HEK293 (cell line): Measurements from ENCODE around the gene ARHGAP42.

Experiments
- CTCF ChIA-PET: fragments of 350-600 bp; formaldehyde crosslinking; extraction: SDS; loops from one replicate; lab custom pipeline; 2021; ENCODE audit warnings: antibody characterized with exemption; lab: Yijun Ruan, JAX
- POLR2A ChIA-PET: fragments of 300-600 bp; formaldehyde crosslinking; extraction: SDS; loops from one replicate; lab custom pipeline; 2020; ENCODE audit warnings: antibody characterized with exemption, inconsistent platforms; lab: Yijun Ruan, JAX
- H3K27ac ChIP-seq: fragments of 200-500 bp; sonication (Bioruptor generic); 2 replicates; pipeline ENCODE4 v1.5.1; 2014; ENCODE audit warnings: low read depth, low read length, control low read depth, inconsistent platforms; ENCODE audit errors: extremely low read depth
- H3K36me3 ChIP-seq, 2 experiments: fragments of 200-500 bp in 1 of 2; sonication (Bioruptor generic) in 1 of 2; 1 replicate in 1 of 2; 2 replicates in 1 of 2; pipeline ENCODE4 v1.5.1; 2014 to 2017; ENCODE audit warnings: inconsistent platforms in 2 of 2, low read length in 2 of 2; ENCODE audit not compliant: control insufficient read depth in 2 of 2, insufficient read depth in 1 of 2
- H3K4me1 ChIP-seq: fragments of 200-500 bp; sonication (Bioruptor generic); 2 replicates; pipeline ENCODE4 v1.5.1; 2014; ENCODE audit warnings: mild to moderate bottlenecking, low read length, inconsistent platforms; ENCODE audit not compliant: control insufficient read depth, insufficient read depth
- H3K4me3 ChIP-seq: 2 replicates; pipeline ENCODE4 v1.5.1; 2011; ENCODE audit warnings: low read depth, mild to moderate bottlenecking, control low read depth, low read length, moderate library complexity
- H3K9me3 ChIP-seq: fragments of 200-500 bp; sonication (Bioruptor generic); 2 replicates; pipeline ENCODE4 v1.5.1; 2014; ENCODE audit warnings: low read depth, low read length, inconsistent platforms; ENCODE audit not compliant: control insufficient read depth, insufficient read depth
- AEBP2 ChIP-seq: fragments of 450-650 bp; formaldehyde crosslinking; IDR thresholded peaks from 2 replicates; pipeline ENCODE4 v1.5.1; 2016; ENCODE audit warnings: missing biosample characterization, missing genetic modification characterization, borderline replicate concordance
- FEZF1 ChIP-seq: fragments of 450-650 bp; formaldehyde crosslinking; IDR thresholded peaks from 2 replicates; pipeline ENCODE4 v1.5.1; 2016; ENCODE audit warnings: missing biosample characterization, missing genetic modification characterization
- GLI4 ChIP-seq: fragments of 450-650 bp; formaldehyde crosslinking; IDR thresholded peaks from 2 replicates; pipeline ENCODE4 v1.5.1; 2016; ENCODE audit warnings: missing biosample characterization, missing genetic modification characterization
- PRDM6 ChIP-seq: fragments of 450-650 bp; formaldehyde crosslinking; IDR thresholded peaks from 2 replicates; pipeline ENCODE4 v1.5.1; 2017; ENCODE audit warnings: missing biosample characterization, missing genetic modification characterization
- RBAK ChIP-seq: fragments of 450-650 bp; formaldehyde crosslinking; IDR thresholded peaks from 2 replicates; pipeline ENCODE4 v1.5.1; 2016; ENCODE audit warnings: missing biosample characterization, missing genetic modification characterization
- ZBTB17 ChIP-seq: fragments of 450-650 bp; formaldehyde crosslinking; IDR thresholded peaks from 2 replicates; pipeline ENCODE4 v1.5.1; 2016; ENCODE audit warnings: missing biosample characterization, missing genetic modification characterization
- ZFHX2 ChIP-seq: fragments of 450-650 bp; formaldehyde crosslinking; conservative IDR thresholded peaks from 2 replicates; pipeline ENCODE4 v1.5.1; 2016; ENCODE audit warnings: missing biosample characterization, missing genetic modification characterization
- ZFP41 ChIP-seq: fragments of 450-650 bp; formaldehyde crosslinking; IDR thresholded peaks from 2 replicates; pipeline ENCODE4 v1.5.1; 2016; ENCODE audit warnings: missing biosample characterization, missing genetic modification characterization, borderline replicate concordance
- ZFP69B ChIP-seq: fragments of 450-650 bp; formaldehyde crosslinking; IDR thresholded peaks from 2 replicates; pipeline ENCODE4 v1.5.1; 2016; ENCODE audit warnings: missing biosample characterization, missing genetic modification characterization
- ZNF10 ChIP-seq: fragments of 450-650 bp; formaldehyde crosslinking; IDR thresholded peaks from 2 replicates; pipeline ENCODE4 v1.5.1; 2017; ENCODE audit warnings: missing biosample characterization, missing genetic modification characterization
- ZNF146 ChIP-seq: fragments of 450-650 bp; formaldehyde crosslinking; IDR thresholded peaks from 2 replicates; pipeline ENCODE4 v1.5.1; 2016; ENCODE audit warnings: missing biosample characterization, missing genetic modification characterization
- ZNF155 ChIP-seq: fragments of 450-650 bp; formaldehyde crosslinking; IDR thresholded peaks from 2 replicates; pipeline ENCODE4 v1.5.1; 2016; ENCODE audit warnings: missing biosample characterization, missing genetic modification characterization
- ZNF174 ChIP-seq: fragments of 450-650 bp; formaldehyde crosslinking; IDR thresholded peaks from 2 replicates; pipeline ENCODE4 v1.5.0; 2017; ENCODE audit warnings: missing biosample characterization, mild to moderate bottlenecking, missing genetic modification characterization
- ZNF211 ChIP-seq: fragments of 450-650 bp; formaldehyde crosslinking; IDR thresholded peaks from 2 replicates; pipeline ENCODE4 v1.5.1; 2016; ENCODE audit warnings: low read depth, missing biosample characterization, missing genetic modification characterization
- ZNF341 ChIP-seq: fragments of 450-650 bp; formaldehyde crosslinking; IDR thresholded peaks from 2 replicates; pipeline ENCODE4; 2016; ENCODE audit warnings: low read depth, missing biosample characterization, missing genetic modification characterization
- ZNF350 ChIP-seq: fragments of 450-650 bp; formaldehyde crosslinking; IDR thresholded peaks from 2 replicates; pipeline ENCODE4 v1.5.0; 2017; ENCODE audit warnings: missing biosample characterization, mild to moderate bottlenecking, missing genetic modification characterization
- ZNF391 ChIP-seq: fragments of 450-650 bp; formaldehyde crosslinking; IDR thresholded peaks from 2 replicates; pipeline ENCODE4 v1.5.1; 2016; ENCODE audit warnings: low read depth, missing biosample characterization, missing genetic modification characterization, borderline replicate concordance
- ZNF433 ChIP-seq: fragments of 450-650 bp; formaldehyde crosslinking; IDR thresholded peaks from 2 replicates; pipeline ENCODE4 v1.5.1; 2016; ENCODE audit warnings: missing biosample characterization, missing genetic modification characterization, low read depth
- ZNF473 ChIP-seq: fragments of 450-650 bp; formaldehyde crosslinking; IDR thresholded peaks from 2 replicates; pipeline ENCODE4 v1.5.1; 2017; ENCODE audit warnings: missing biosample characterization, missing genetic modification characterization
- ZNF530 ChIP-seq: fragments of 450-650 bp; formaldehyde crosslinking; IDR thresholded peaks from 2 replicates; pipeline ENCODE4 v1.5.1; 2016; ENCODE audit warnings: low read depth, missing biosample characterization, missing genetic modification characterization
- ZNF548 ChIP-seq: fragments of 450-650 bp; formaldehyde crosslinking; IDR thresholded peaks from 2 replicates; pipeline ENCODE4 v1.5.1; 2016; ENCODE audit warnings: missing biosample characterization, missing genetic modification characterization
- ZNF621 ChIP-seq: fragments of 450-650 bp; formaldehyde crosslinking; IDR thresholded peaks from 2 replicates; pipeline ENCODE4 v1.5.1; 2017; ENCODE audit warnings: missing biosample characterization, missing genetic modification characterization
- ZNF624 ChIP-seq: fragments of 450-650 bp; formaldehyde crosslinking; IDR thresholded peaks from 2 replicates; pipeline ENCODE4 v1.5.1; 2017; ENCODE audit warnings: missing biosample characterization, missing genetic modification characterization
- ZNF626 ChIP-seq: fragments of 450-650 bp; sonication (Bioruptor Pico); formaldehyde crosslinking; IDR thresholded peaks from 2 replicates; pipeline ENCODE4 v1.5.1; 2018; ENCODE audit warnings: missing biosample characterization, missing genetic modification characterization, inconsistent platforms
- ZNF677 ChIP-seq: fragments of 450-650 bp; IDR thresholded peaks from 2 replicates; pipeline ENCODE4 v1.5.0; 2018; ENCODE audit warnings: missing biosample characterization, mild to moderate bottlenecking, missing genetic modification characterization, moderate library complexity
- ZSCAN4 ChIP-seq: fragments of 450-650 bp; formaldehyde crosslinking; IDR thresholded peaks from 2 replicates; pipeline ENCODE4 v1.5.1; 2017; ENCODE audit warnings: missing biosample characterization, missing genetic modification characterization

Gene ARHGAP42

GRCh38 chr11:100689141-100689540 lies 2.1 kb downstream of the ARHGAP42 start (continued):
- TF ChIP-seq ZSCAN4 (tag by site-specific recombination), result no peak
- no peak for TF ChIP-seq ZNF621 (tag by site-specific recombination)
- TF ChIP-seq, all 188 proteins: peak for 0

- Histone ChIP-seq H3K36me3 (no peaks in the 10 kb centered on the region), H3K4me1 (no peaks in the 10 kb centered on the region), H3K9me3 (no peaks in the 10 kb centered on the region), H3K27ac (no peak overlapping the region), H3K4me3 (no peak overlapping the region)
- ChIA-PET POLR2A (no interaction called here), CTCF (interaction anchor here (0.6 to 1.5 kb wide), 4 partner anchors 10 to 115 kb away, joined by 3 to 4 read pairs (median 3); no protein-coding TSS in a partner anchor)
- no peak for TF ChIP-seq ZFP69B (tag by site-specific recombination)
- no peak for TF ChIP-seq ZNF626 (tag by site-specific recombination)
- TF ChIP-seq ZFHX2 (tag by site-specific recombination), result no peak
- no peak for TF ChIP-seq ZNF624
- TF ChIP-seq ZNF391 (tag by site-specific recombination), result no peak
- no peak for TF ChIP-seq ZNF10
- no peak for TF ChIP-seq ZNF174 (tag by site-specific recombination)
- TF ChIP-seq RBAK (tag by site-specific recombination), result no peak
- TF ChIP-seq GLI4, result no peak
- TF ChIP-seq ZNF433 (tag by site-specific recombination), result no peak
- TF ChIP-seq ZNF350 (tag by site-specific recombination), result no peak
- TF ChIP-seq ZBTB17 (tag by site-specific recombination), result no peak
- TF ChIP-seq ZFP41 (tag by site-specific recombination), result no peak
- no peak for TF ChIP-seq ZNF548
- TF ChIP-seq ZNF146 (tag by site-specific recombination), result no peak
- no peak for TF ChIP-seq AEBP2 (tag by site-specific recombination)
- TF ChIP-seq PRDM6 (tag by site-specific recombination), result no peak
- TF ChIP-seq ZNF530 (tag by site-specific recombination), result no peak
Measured at GRCh38 chr11:100691896-100692653, 5.0 kb downstream of the ARHGAP42 start.

GRCh38 chr11:100695911-100696310 lies 8.8 kb downstream of the ARHGAP42 start:
- Histone ChIP-seq H3K27ac (no peak overlapping the region), H3K9me3 (no peaks in the 10 kb centered on the region), H3K4me3 (no peak overlapping the region), H3K4me1 (no peaks in the 10 kb centered on the region), H3K36me3 (no peaks in the 10 kb centered on the region)
- ChIA-PET CTCF (no interaction called here), POLR2A (no interaction called here)
- TF ChIP-seq ZNF677 (no peak), FEZF1 (tag by site-specific recombination) (no peak), ZNF473 (tag by site-specific recombination) (no peak), ZNF155 (tag by site-specific recombination) (no peak), ZNF341 (tag by site-specific recombination) (no peak), ZFP41 (tag by site-specific recombination) (no peak), ZNF211 (tag by site-specific recombination) (no peak)
